HG02798 (cell line): Measurements from ENCODE around the gene CHCHD5.
"Not testable (repeated sequence)": the region's sequence is repeated elsewhere in the genome, so short reads cannot be mapped to it uniquely, and the experiment has no call there.

Experiments used
- ATAC-seq: cut with Tn5 transposase; IDR thresholded peaks from one replicate; pipeline ENCODE4 v1.9.1; 2021; ENCODE audit warnings: mild to moderate bottlenecking; ENCODE audit not compliant: unreplicated experiment, poor library complexity

The CHCHD5 gene

GRCh38 chr2:112585400-112585799 lies 991 bp downstream of the CHCHD5 start:
- no peak for ATAC-seq

GRCh38 chr2:112585873-112586464 lies 1.6 kb downstream of the CHCHD5 start:
- no peak for ATAC-seq

- no peak for ATAC-seq
Measured at GRCh38 chr2:112588611-112589045, 4.2 kb downstream of the CHCHD5 start.

- no peak for ATAC-seq
Measured at GRCh38 chr2:112591413-112591812, 7.0 kb downstream of the CHCHD5 start.

- no peak for ATAC-seq
Measured at GRCh38 chr2:112593736-112594135, 9.3 kb downstream of the CHCHD5 start.

GRCh38 chr2:112597537-112598322 lies 13.3 kb downstream of the CHCHD5 start:
- ATAC-seq = no peak

GRCh38 chr2:112600634-112601033 lies 16.2 kb downstream of the CHCHD5 start:
- ATAC-seq = no peak

- ATAC-seq = no peak
Measured at GRCh38 chr2:112601754-112602153, 17.3 kb downstream of the CHCHD5 start.

GRCh38 chr2:112602917-112603316 lies 18.5 kb downstream of the CHCHD5 start:
- no peak for ATAC-seq

- ATAC-seq = no peak
Measured at GRCh38 chr2:112603731-112604130, 19.3 kb downstream of the CHCHD5 start.

GRCh38 chr2:112604952-112605351 lies 20.5 kb downstream of the CHCHD5 start:
- no peak for ATAC-seq

GRCh38 chr2:112605926-112606325 lies 21.5 kb downstream of the CHCHD5 start:
- ATAC-seq = no peak

GRCh38 chr2:112606547-112606946 lies 22.1 kb downstream of the CHCHD5 start:
- ATAC-seq = no peak

- ATAC-seq = no peak
Measured at GRCh38 chr2:112607680-112608438, 23.4 kb downstream of the CHCHD5 start.

GRCh38 chr2:112609320-112609719 lies 24.9 kb downstream of the CHCHD5 start:
- ATAC-seq = not testable (repeated sequence)

GRCh38 chr2:112612283-112612682 lies 27.9 kb downstream of the CHCHD5 start:
- not testable (repeated sequence) for ATAC-seq

- ATAC-seq = no peak
Measured at GRCh38 chr2:112614201-112614840, 29.9 kb downstream of the CHCHD5 start.

GRCh38 chr2:112615051-112615450 lies 30.6 kb downstream of the CHCHD5 start:
- ATAC-seq = no peak

GRCh38 chr2:112615798-112616197 lies 31.4 kb downstream of the CHCHD5 start:
- ATAC-seq = not testable (repeated sequence)

GRCh38 chr2:112618383-112618782 lies 34.0 kb downstream of the CHCHD5 start:
- no peak for ATAC-seq
